GM18526 (cell line): ENCODE measurements around the gene INPP5D.

Experiments used
- POLR2A ChIP-seq: IDR thresholded peaks from 3 replicates; pipeline ENCODE4 v1.6.1; 2011; ENCODE audit not compliant: insufficient read length; ENCODE audit errors: extremely low read depth

Gene INPP5D

DNA sequence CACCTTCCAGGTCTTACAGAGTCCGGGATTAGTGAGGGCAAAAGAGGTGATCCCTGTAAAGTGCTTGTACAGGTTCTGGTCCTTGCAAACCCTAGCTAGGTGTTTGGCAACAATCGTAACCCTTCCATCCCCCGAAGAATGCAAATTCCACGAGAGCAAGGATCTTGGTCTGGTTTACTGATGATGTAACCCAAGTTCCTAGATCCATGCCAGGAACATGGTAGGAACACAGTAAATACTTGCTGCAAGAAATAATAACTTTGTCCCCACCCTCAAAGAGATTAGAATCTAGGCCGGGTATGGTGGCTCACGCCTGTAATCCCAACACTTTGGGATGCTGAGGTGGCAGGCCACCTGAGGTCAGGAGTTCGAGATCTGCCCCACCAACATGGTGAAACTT is 34.4 kb upstream of the INPP5D start:
- no peak for TF ChIP-seq POLR2A

DNA sequence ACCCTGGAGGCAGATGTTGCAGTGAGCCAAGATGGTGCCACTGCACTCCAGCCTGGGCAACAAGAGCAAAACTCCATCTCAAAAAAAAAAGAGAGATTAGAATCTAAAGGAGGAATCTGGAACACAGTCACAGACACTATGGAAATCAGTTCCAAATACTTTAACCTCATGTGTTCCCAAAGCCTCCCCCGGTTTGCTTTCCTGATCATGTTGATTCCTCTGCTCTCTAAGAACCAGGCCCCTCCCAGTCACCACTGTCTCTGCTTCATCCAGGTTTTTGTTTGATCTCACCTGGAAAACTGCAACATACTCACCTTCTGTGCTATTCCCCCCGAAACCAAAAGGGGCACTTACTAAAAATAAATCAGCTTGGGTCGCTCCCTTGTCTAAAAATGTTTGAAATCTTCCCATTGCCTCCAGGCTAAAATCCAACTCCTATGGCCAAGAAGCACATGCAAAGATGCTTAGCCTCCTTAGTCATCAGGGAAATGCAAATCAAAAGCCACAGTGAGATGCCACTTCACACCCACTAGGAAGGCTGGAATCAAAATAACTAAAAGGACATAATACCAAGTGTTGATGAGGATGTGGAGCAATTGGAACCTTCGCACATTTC is 33.8 kb upstream of the INPP5D start:
- no peak for TF ChIP-seq POLR2A

DNA sequence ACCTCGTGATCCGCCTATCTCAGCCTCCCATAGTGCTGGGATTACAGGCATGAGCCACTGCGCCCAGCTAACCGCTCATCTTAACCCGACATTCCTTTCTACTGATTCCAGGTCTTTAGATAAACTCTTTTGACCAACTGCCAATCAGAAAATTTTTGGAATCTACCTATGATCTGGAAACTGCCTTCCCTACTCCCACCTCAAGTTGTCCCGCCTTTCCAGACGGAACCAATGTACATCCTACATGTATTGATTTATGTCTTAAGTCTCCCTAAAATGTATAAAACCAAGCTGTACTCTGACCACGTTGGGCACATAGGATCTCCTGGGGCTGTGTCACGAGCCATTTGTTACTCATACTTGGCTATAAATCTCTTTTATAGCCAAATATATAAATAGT is 30.8 kb upstream of the INPP5D start:
- no peak for TF ChIP-seq POLR2A

DNA sequence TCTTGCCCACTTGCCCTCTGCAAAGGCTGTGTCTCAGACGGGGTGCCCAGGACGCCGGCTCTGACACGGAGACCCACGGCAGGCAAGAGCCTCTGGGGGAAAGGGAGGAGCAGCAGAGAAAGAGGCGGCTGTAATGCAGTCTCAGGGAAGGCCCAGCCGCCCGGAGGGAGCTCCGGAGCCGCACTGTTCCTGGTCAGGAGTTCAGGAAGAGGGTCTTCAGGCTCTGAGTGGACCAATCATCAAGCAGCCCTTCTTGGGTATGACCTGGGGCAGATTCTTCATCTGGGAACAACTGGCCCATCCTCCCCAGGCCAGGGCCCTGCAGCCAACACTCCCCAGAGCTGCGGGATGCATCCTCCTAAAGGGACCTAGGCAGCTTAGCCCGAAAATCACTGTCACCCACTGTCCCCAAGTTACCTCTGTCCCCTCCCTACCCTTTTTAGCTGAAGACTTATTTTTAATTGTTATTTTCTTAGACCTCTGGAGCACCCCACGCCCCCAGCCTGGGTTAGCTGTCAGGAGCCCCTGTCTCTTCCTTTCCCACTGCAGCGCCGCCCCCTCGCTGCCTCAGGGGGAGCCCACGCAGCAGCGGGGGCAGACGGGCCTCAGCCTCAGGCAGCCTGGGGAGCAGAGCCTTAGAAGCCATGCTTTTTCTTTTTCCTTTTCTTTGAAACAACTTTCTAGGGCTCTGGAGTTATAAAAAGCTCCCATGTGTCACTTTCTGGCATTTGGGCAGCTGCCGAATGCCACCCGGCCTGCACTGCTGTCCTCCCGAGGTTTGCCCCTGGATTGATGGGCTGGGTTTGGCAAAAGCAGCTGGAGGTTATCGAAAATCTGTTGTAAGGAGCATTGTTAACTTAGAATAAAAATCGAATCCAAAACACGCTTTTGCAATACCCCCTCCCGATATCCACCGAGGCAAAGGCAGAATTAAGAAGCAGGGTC is 28.3 kb upstream of the INPP5D start:
- TF ChIP-seq POLR2A: no peak

DNA sequence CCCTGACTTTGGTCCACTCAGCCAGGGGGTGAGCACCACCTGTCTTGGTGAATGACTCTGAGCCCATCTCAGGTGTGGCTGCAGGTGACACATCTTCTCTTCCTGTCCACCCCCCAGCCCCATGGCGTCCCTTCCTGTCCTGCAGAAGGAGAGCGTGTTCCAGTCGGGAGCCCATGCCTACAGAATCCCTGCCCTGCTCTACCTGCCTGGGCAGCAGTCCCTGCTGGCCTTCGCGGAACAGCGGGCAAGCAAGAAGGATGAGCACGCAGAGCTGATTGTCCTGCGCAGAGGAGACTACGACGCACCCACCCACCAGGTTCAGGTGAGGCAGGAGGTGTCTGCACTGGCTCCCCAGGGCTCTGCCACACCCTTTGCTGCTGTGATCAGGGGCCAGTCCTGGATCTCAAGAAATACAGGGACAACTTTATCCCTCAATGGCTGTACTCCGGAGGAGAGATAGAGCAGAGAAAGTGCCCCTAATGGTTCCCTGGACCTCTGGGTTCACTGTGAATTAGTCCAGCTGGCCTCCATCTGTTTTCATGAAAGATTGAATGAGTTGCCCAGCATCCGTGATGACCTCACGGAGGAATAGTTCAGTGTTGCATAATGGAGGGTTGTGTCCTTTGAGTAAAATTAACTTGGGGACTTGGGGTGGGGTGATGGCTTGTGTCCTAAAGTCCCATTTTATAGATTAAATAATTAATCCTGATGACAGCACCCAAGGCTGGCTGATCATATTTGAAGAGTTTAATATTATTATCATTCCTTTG is 27.4 kb upstream of the INPP5D start, which contains the start of gene NEU2:
Gene NEU2 (plus strand): TSS at position 122 of the 770 bp plus-strand sequence. CDS start 0 bp downstream, at position 122.
- no peak for TF ChIP-seq POLR2A

DNA sequence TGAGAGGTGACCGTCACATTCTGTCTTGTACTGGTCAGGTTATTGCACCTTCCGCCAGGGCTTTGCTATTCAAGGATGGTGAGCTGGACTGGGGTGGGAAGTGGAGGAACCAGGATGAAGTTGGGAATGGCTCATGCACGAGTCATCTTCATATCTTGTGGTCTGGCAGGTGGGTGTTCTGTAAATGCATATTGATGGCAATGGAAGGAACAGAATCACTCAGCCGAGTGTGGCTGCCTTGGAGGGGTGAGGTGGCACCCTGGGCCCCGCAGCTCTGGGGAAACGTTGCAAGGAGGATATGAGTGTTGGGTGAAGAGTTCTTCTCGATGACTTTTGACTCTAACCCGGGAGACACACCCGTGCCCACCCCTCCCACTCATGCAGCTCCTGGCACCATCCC is 26.5 kb upstream of the INPP5D start:
- no peak for TF ChIP-seq POLR2A

DNA sequence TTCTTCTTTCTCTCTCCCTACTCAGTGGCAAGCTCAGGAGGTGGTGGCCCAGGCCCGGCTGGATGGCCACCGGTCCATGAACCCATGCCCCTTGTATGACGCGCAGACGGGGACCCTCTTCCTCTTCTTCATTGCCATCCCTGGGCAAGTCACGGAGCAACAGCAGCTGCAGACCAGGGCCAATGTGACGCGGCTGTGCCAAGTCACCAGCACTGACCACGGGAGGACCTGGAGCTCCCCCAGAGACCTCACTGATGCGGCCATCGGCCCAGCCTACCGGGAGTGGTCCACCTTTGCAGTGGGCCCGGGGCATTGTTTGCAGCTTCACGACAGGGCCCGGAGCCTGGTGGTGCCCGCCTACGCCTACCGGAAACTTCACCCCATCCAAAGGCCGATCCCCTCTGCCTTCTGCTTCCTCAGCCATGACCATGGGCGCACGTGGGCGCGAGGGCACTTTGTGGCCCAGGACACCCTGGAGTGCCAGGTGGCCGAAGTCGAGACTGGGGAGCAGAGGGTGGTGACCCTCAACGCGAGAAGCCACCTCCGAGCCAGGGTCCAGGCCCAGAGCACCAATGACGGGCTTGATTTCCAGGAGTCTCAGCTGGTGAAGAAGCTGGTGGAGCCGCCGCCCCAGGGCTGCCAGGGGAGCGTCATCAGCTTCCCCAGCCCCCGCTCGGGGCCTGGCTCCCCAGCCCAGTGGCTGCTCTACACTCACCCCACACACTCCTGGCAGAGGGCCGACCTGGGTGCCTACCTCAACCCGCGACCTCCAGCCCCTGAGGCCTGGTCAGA is 25.9 kb upstream of the INPP5D start:
- TF ChIP-seq POLR2A: no peak

DNA sequence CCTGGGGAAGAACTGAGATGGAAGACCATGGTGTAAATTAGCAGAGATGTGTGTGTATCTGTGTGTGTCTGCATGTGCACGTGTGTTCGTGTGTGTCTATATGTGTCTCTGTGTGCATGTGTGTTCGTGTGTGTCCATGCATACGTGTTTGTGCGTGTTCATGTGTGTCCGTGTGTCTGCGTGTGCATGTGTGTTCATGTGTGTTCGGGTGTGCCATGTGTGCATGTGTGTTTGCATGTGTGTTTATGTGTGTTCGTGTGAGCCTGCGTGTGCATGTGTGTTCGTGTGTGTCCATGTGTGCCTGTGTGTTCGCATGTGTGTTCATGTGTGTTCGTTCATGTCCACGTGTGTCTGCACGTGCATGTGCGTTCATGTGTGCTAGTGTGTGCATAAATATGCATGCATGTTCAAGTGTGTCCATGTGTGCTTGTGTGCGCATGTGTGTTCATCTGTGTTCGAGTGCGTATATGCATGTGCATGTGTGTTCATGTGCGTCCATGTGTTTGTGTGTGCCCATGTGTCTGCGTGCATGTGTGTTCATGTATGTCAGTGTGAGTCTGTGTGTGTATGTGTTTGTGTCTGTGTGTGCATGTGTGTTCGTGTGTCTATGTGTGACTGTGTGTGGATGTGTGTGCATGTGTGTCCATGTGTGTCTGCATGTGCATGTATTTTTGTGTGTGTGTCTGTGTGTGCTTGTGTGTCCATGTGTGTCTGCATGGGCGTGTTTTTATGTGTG is 24.5 kb upstream of the INPP5D start:
- TF ChIP-seq POLR2A: no peak

DNA sequence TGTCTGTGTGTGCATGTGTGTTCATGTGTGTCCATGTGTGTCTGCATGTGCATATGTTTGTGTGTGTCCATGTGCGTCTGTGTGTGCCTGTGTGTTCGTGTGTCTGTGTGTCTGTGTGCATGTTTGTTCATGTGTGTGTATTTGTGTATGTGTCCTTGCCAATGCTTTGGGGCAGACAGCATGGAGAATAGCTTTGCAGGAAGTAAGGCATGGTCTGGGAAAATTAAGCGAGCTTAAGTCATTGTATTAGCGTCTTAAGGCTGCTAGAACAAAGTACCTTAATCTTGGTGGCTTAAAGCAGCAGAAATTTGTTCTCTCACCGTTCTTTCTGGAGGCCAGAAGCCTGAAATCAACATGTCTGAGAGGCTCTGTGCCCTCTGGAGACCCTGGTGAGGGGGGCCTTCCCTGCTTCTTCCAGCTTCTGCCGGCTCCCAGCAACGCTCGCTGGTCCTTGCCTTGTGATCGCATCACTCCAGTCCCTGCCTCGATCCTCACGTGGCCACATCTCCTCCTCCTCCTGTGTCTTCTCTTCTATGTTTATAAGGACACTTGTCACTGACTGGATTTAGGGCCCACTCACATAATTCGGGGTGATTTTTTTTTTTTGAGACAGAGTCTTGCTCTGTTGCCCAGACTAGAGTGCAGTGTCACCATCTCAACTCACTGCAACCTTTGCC is 23.8 kb upstream of the INPP5D start:
- TF ChIP-seq POLR2A: no peak

DNA sequence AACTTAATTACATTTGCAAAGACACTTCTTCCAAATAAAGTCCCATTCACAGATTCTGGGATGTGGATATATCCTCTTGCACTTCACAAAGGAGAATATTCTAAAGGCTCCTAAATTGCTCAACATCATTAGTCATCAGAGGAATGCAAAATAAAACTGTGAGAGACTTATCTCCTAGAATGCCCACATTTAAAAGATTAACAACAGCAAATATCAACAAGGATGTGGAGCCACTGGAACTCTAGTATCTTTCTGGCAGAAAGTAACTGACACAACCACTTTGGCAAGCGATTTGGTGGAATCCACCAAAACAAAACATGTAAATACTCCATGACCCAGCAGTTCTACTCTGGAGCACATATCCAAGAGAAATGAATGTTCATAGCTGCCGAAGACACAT is 23.1 kb upstream of the INPP5D start:
- TF ChIP-seq POLR2A: no peak

DNA sequence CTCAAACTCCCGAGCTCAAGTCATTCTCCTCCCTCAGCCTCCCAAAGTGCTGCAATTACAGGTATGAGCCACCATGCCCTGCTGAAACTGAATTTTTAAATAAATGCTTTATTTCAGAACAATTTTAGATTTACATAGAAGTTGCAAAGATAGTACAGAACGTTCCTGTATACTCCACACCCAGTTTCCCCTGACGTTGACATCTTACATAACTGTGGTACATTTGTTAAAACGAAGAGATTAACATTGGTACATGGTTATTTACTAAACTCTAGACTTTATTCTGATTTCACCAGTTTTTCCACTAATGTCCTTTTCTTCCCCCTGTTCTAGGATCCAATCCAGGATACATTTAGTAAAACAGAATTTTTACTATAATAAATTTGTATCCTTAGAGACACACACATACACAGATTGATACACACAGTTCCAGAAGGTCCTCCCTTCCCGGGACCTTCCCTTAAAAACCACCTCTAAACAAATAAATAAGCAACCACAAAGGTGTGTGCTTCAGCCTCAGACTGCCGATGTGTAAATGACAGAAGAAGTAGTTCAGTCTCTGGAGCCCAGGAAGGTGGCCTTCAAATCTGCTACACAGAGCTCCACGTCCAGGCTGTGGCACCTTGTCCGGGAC is 20.8 kb upstream of the INPP5D start:
- TF ChIP-seq POLR2A: no peak

DNA sequence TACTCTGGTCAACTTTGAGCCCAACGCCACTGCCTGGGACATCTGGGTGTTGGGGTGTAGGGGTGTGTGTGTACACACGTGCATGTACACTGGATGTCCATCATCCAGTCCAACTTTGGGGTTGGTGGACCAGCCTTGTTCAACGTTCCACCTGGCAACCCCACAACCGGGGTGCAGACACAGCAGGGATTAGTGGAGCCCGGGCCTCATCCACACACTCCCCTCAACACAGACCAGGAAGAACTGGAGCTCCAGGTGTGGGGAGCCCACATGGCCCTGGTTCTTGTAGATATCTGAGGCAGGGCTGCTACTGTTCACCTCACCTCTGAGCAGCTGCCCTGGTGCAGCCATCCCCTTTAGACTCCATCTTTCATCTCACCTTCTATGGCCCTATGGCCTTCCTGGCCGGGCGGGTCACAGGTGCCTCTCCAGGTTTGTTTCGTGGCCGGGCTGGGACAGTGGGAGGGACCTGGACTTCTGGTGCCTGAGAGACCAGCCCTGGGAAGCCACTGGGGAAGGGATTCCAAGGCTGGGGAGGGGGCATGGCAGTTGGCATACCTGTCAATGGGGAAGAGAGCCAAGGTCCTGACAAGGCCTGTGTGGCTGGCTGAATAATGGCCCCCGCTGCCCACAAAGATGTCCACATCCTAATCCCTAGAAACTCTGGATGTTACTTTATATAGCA is 20.2 kb upstream of the INPP5D start:
- no peak for TF ChIP-seq POLR2A

DNA sequence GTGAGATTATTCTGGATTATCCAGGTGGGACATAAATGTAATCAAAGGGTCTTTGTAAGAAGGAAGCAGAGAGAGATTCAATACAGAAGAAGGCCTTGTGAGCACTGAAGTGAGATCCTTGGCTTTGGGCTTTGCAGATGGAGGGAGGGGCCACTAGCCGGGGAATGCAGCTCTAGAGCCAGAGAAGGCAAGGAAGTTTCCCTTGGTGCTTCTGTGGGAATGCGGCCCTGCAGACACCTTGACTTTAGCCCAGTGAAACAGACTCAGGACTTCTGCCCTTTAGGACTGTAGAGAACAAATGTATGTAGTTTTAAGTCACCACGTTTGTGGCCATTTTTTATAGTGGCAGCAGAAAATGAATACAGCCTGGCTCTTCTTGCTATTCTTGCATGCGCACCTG is 19.6 kb upstream of the INPP5D start:
- TF ChIP-seq POLR2A: no peak

DNA sequence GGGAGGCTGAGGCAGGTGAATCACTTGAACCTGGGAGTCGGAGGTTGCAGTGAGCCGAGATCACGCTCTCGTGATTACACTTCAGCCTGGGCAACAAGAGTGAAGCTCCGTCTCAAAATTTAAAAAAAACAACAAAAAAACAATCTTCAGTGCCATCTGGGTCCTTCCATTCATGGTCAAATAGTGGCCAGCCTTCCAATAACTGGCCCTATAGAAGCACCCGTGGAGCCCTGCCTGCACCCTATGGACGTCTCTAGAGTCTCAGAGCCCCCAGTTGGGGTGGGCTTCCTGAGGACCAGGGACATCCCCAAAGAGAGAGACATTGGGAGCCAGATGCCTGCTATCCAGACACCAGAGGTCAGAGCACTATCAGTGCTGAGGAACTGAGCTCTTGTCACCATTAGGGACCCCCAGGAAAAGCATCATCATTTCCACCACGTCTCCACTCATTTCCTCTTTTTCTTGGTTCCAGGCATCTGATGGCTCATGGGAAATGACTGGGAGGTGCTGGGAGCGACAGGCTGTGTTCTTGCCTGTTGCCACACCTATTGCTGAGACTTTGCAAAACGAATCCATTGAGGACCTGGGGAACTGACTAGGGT is 18.3 kb upstream of the INPP5D start:
- no peak for TF ChIP-seq POLR2A
